ENCODE results near the gene MOK. TPM values are rescaled to one million over a fixed set of nuclear protein-coding genes. Genes with fewer than 3 reads are reported as not detected.

The MOK gene
- total and polyA plus RNA-seq, 2 donors = 12.9 to 19.3 TPM

DNA sequence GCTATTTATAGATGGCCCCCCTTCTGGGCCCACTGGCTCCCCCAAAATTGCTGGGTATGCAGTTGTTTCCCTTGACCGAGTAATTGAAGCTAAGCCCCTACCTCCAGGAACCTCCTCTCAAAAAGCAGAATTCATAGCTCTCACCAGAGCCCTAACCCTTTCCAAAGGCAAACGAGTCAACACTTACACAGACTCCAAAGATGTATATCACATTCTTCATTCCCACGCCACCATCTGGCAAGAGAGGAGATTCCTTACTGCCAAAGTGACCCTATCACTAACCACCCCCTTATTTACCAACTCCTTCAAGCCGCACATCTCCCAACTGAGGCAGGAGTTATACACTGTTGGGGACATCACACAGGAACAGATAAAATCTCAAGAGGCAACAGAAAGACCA, 66.8 kb downstream of the MOK start:
- H3K36me3 ChIP-seq (ENCODE audit: insufficient read depth) = no peaks in the 10 kb centered on the region
- WGBS = 73% methylated on average over 4 of the region's 4 CpGs
- H3K4me3 ChIP-seq (ENCODE audit: low read depth, low read length) = no peak overlapping the region
- H3K4me1 ChIP-seq (ENCODE audit: insufficient read depth) = no peaks in the 10 kb centered on the region
- no peak overlapping the region for H3K27ac ChIP-seq (ENCODE audit: low read depth)
- no peak for DNase-seq (ENCODE audit: extremely low spot score)

DNA sequence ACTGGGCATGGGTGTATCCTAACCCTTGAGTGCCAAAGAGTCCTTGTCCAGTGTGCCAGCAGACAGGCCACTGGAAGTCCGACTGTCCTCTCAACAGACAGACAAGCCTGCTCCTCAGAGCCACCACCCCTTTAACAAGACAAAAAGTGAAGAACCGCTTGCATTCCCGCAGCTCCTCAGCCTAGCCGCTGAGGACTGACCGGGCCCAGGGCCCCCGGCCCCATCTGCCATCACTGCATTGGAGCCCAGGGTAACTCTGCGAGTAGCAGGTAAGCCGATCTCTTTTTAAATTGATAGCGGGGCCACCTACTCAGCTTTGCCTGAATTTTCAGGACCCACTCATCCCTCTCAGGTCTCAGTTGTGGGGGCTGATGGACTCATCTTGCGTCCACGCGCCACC, 68.9 kb downstream of the MOK start:
- Histone ChIP-seq H3K4me1 (ENCODE audit: insufficient read depth) (no peaks in the 10 kb centered on the region), H3K27ac (ENCODE audit: low read depth) (no peak overlapping the region), H3K36me3 (ENCODE audit: insufficient read depth) (no peaks in the 10 kb centered on the region), H3K4me3 (ENCODE audit: low read depth, low read length) (no peak overlapping the region)
- 93% methylated on average over 12 of the region's 12 CpGs for WGBS
- no peak for DNase-seq (ENCODE audit: extremely low spot score)

DNA sequence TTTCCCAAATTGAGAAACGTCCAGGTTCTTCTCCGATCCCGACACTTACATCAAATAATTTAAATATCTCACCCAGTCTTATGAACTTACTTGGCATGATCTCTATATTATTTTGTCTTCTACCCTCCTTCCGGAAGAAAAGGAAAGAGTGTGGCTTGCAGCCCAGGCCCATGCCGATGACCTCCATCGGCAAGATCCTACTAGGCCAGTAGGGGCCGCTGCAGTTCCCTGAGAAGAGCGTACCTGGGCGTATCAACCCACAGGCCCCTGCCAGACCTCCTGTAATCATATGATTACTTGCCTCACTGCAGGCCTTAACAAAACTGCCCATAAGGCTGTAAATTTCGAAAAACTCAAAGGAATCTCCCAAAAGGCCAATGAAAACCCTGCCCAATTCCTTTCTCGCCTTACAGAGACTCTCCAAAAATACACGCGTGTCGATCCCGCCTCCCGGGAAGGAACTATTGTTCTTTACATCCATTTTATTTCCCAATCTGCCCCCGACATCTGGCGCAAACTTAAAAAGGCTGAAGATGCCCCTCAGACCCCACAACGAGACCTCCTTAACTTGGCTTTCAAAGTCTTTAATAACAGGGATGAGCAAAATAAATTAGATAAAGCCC, 69.6 kb downstream of the MOK start:
- DNase-seq (ENCODE audit: extremely low spot score) = peak; percentile 41
- peak overlapping the region; percentile 15 for H3K4me3 ChIP-seq (ENCODE audit: low read depth, low read length)
- no peaks in the 10 kb centered on the region for H3K4me1 ChIP-seq (ENCODE audit: insufficient read depth)
- H3K36me3 ChIP-seq (ENCODE audit: insufficient read depth) = no peaks in the 10 kb centered on the region
- WGBS = 42% methylated on average over 19 of the region's 19 CpGs
- H3K27ac ChIP-seq (ENCODE audit: low read depth) = no peak overlapping the region

DNA sequence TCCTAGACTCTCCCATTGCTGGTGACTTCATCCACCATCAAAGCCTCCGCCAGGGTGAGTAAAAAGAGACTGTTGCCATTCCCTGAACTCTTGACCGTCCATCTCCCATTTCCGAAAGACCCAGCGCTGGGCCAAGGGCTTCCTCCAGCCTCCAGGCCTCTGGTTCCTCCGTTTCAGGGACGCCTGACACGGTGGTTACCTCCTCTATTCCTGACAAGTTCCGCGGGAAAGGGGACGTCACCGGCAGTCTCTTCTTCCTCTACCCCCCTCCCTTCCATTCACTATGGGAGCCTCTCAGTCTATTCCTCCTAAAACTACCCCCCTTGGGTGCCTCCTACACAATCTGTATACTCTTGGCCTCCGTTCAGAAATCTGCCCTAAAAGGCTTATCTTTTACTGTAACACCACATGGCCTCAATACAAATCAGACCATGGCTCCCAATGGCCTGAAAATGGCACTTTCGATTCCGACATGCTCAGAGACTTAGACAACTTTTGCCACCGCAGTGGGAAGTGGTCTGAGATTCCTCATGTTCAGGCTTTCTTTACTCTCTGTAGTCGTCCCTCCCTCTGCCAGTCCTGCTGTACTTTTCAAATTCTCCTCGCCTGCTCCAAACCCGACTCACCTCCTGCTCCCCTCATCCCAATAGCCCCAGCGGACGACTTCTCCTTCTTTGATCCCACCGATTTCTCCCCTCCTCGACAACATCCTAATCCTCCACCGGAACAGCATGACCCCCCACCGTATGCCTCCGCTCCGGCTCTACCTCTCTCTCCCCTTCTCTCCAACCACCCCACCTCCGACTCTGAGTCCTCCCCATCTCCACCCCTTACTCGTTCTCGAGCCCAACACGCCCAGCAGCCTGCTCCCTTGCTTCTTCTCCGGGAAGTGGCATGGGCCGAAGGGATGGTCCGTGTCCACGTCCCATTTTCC, 70.4 kb downstream of the MOK start:
- no peak for DNase-seq (ENCODE audit: extremely low spot score)
- WGBS = 52% methylated on average over 34 of the region's 34 CpGs

DNA sequence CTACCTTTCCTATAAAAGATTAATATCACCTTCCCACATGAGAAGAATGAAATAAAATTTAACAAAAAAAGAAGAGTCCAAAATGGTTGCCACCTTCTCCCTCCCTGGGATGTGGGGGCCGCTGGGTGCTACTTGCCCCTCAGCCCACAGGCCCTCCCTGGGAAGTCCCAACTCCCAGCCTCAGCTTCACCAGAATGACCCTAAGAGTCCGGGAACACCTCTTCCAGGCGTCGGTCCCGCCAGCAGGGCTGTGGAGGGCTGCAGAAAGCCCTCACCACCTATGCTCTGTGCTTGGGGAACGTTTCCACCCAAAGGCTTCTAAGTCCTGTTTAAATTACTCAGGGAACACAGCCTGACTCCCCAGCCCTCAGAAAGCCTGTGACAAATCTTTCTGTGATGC, 71.9 kb downstream of the MOK start:
- Histone ChIP-seq H3K4me3 (ENCODE audit: low read depth, low read length) (no peak overlapping the region), H3K27ac (ENCODE audit: low read depth) (no peak overlapping the region), H3K36me3 (ENCODE audit: insufficient read depth) (no peaks in the 10 kb centered on the region), H3K4me1 (ENCODE audit: insufficient read depth) (no peaks in the 10 kb centered on the region)
- WGBS = 92% methylated on average over 6 of the region's 6 CpGs
- DNase-seq (ENCODE audit: extremely low spot score) = no peak

More for the DNA sequence above, 70.4 kb downstream of the MOK start:
- Histone ChIP-seq H3K27ac (ENCODE audit: low read depth) (no peak overlapping the region), H3K4me3 (ENCODE audit: low read depth, low read length) (peak overlapping the region; percentile 15), H3K36me3 (ENCODE audit: insufficient read depth) (no peaks in the 10 kb centered on the region), H3K4me1 (ENCODE audit: insufficient read depth) (no peaks in the 10 kb centered on the region)

DNA sequence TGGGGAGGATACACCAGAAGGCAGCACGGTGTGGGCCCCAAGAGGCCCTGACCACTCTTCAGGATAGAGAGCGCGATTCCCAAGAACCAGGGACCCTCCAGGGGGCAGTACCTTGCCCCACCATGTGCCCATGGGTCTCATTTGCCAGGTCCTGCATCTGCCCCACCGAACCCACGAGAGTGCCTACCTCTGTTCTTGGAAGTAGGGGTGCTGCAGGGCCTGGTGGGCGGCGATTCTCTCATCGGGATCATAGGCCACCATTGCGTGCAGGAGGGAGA, 72.7 kb downstream of the MOK start:
- H3K27ac ChIP-seq (ENCODE audit: low read depth) = no peak overlapping the region
- no peak overlapping the region for H3K4me3 ChIP-seq (ENCODE audit: low read depth, low read length)
- H3K4me1 ChIP-seq (ENCODE audit: insufficient read depth) = no peaks in the 10 kb centered on the region
- no peak for DNase-seq (ENCODE audit: extremely low spot score)
- WGBS = 90% methylated on average over 9 of the region's 9 CpGs
- H3K36me3 ChIP-seq (ENCODE audit: insufficient read depth) = peaks cover 2% of the 10 kb centered on the region

DNA sequence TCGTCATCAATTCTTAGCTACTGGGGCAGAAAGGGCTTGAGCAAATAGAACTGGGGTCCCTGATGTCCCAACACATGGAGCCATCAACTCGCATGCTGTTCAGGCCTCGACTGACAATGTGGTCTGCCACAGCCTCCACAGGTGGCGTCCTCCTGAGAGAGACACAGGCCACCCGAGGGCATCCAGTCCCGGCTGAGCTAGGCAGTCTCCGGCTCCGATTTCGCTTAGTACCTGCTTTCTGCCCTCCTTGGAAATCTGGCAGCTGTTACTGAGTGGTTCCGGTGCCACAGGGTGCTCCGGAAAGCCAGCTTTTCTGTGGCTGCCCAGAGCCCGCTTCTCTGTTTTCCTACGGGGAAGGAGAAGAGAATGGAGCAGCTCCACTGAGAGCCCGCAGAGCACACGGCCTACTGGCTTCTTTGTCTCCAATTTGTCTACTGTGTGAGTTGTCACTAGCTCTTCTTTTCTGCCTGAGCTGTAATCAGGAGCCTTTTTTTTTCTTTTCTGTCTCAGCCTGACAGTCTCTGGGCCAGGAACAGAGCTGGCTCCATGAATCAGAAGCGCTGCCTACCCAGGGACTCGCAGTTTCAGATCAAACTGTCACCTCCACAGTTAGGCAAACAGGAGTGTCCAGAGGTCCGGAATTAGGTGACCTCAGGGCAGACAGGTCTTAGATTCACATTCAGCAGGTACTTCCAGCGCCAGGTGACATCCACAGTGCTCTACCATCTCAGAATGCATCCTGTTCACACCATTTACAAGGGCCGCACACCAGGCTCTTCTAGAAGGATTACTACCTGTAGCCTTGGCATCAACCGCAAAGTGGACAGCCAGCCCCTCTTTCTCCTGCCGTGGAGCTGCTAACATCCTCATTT, 73.3 kb downstream of the MOK start:
- Histone ChIP-seq H3K4me1 (ENCODE audit: insufficient read depth) (no peaks in the 10 kb centered on the region), H3K27ac (ENCODE audit: low read depth) (no peak overlapping the region), H3K36me3 (ENCODE audit: insufficient read depth) (peaks cover 2% of the 10 kb centered on the region), H3K4me3 (ENCODE audit: low read depth, low read length) (no peak overlapping the region)
- no peak for DNase-seq (ENCODE audit: extremely low spot score)
- WGBS = 91% methylated on average over 22 of the region's 22 CpGs

DNA sequence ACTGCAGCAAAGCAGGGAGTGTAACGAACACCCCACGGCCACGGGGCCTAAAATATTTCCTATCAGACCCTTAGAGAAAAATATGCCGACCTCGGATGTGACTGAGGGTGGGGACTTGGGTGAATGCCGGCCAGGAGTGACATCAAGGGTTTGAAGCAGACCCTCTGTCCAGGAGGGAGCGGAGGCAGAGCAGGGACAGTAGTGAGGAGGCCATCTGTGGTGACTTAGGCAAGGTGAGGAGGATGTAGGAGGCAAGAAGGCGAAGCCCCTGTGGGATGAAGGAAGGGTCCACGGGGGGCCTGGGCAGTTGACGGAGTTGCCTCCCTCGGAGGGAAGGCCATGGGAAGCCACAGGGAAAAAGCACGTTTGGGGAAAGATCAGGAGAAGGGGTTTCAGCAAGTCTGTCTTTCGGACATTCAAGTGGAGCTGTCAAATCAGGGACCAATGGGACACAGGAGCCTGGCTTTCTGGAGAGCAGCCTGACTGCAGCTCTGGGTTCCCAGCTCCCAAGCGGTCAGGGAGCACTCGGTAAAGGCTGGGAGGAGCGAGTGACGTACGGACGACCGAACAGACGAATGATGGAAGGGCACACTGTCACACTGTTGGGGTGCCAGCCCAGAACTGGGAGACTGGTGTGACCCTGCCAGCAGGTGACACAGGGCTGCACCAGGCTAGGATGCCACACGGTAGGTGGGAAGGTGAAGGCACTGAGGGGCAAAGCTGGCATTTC, 74.3 kb downstream of the MOK start:
- Histone ChIP-seq H3K4me3 (ENCODE audit: low read depth, low read length) (no peak overlapping the region), H3K36me3 (ENCODE audit: insufficient read depth) (peaks cover 2% of the 10 kb centered on the region), H3K27ac (ENCODE audit: low read depth) (no peak overlapping the region), H3K4me1 (ENCODE audit: insufficient read depth) (no peaks in the 10 kb centered on the region)
- no peak for DNase-seq (ENCODE audit: extremely low spot score)
- 91% methylated on average over 22 of the region's 22 CpGs for WGBS

DNA sequence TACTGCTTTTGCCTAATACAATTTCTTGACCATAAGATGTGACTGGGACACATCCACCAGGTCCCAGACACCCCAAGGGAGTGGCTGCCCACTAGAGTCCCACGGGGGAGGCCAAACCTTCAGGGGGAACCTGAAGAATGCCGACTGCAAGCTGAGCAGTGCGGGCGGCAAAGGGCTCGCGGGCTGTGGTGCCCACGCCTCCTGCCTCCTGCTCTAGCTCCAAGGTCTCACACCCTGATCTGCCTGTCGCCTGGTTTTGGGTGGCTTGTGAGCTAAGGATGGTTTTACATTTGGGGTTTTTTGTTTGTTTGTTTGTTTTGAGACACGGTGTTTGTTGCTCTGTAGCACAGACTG, 75.2 kb downstream of the MOK start:
- H3K4me1 ChIP-seq (ENCODE audit: insufficient read depth) = no peaks in the 10 kb centered on the region
- H3K36me3 ChIP-seq (ENCODE audit: insufficient read depth) = peaks cover 2% of the 10 kb centered on the region
- WGBS = 94% methylated on average over 9 of the region's 9 CpGs
- H3K4me3 ChIP-seq (ENCODE audit: low read depth, low read length) = no peak overlapping the region
- DNase-seq (ENCODE audit: extremely low spot score) = no peak
- H3K27ac ChIP-seq (ENCODE audit: low read depth) = no peak overlapping the region

DNA sequence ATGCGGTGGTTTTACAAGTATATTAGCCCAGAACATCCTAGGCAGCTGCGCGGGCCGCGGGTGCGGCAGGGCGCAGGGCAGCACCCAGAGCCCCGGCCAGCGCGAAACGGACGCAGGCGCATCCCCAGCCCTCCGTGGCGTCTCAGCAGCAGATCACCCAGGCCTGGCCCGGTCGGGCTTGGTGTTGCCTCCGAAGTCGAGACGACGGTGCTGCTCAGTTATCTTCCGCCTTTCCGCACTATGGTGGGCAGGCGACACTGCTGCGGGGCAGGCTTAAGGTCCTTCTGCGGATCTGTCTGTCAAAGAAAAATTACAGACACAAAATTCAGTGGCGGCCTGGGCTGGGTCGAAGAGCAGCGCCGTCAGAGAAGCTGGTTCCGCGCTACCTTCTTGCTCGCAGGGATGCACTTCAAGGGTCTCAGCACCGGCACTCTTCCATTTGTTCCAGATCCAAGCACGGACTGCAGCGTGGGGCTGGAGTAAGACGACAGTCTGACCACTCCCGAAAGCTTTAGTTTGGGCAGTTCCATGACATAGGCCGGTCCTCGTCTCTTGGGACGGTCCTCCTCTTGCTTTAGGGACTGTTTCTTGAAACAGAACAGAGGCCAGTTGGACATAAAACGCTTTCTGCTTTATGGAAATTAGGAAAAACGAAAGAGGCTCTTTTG, 75.8 kb downstream of the MOK start:
- 95% methylated on average over 43 of the region's 43 CpGs for WGBS
- Histone ChIP-seq H3K36me3 (ENCODE audit: insufficient read depth) (peaks cover 2% of the 10 kb centered on the region), H3K27ac (ENCODE audit: low read depth) (no peak overlapping the region), H3K4me1 (ENCODE audit: insufficient read depth) (no peaks in the 10 kb centered on the region), H3K4me3 (ENCODE audit: low read depth, low read length) (no peak overlapping the region)
- no peak for DNase-seq (ENCODE audit: extremely low spot score)

DNA sequence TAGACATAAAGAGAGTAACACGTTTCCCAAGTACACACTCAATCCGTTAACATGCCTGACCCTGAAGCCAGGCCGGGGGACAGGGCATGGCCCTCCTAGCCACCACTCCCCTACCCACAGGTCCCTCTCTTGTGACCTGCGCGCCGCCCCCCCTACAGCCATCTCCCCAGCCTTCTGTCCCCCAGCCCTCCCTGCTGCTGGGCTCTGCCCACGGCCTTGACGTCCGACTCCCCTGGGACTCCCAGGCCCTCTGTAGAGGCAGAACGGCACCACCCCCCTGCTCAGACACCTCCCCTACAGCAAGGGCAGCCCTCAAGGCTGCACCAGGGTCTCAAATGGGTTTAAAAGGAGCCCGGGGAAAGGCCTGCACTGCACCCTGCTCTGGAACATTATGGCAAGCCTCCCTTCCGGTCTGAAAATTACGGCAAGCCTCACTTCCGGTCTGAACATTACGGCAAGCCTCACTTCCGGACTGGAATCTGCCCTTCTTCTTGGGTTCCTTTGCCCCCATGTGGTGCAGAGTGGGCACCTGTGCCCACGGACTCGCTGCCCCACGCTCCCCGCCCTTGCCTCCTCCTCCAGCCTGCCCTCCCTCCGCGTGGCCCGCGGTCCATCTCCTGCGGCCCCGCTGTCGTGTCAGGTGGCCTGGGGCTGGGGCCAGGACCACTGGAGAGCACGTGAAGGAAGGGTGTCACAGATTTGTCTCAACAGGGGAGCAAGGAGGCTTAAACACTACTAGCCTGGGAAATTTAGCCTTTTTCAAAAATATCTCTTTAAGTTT, 77.6 kb downstream of the MOK start:
- H3K27ac ChIP-seq (ENCODE audit: low read depth) = no peak overlapping the region
- DNase-seq (ENCODE audit: extremely low spot score) = no peak
- no peaks in the 10 kb centered on the region for H3K4me1 ChIP-seq (ENCODE audit: insufficient read depth)
- WGBS = 77% methylated on average over 28 of the region's 28 CpGs
- H3K4me3 ChIP-seq (ENCODE audit: low read depth, low read length) = no peak overlapping the region
- peaks cover 2% of the 10 kb centered on the region for H3K36me3 ChIP-seq (ENCODE audit: insufficient read depth)

DNA sequence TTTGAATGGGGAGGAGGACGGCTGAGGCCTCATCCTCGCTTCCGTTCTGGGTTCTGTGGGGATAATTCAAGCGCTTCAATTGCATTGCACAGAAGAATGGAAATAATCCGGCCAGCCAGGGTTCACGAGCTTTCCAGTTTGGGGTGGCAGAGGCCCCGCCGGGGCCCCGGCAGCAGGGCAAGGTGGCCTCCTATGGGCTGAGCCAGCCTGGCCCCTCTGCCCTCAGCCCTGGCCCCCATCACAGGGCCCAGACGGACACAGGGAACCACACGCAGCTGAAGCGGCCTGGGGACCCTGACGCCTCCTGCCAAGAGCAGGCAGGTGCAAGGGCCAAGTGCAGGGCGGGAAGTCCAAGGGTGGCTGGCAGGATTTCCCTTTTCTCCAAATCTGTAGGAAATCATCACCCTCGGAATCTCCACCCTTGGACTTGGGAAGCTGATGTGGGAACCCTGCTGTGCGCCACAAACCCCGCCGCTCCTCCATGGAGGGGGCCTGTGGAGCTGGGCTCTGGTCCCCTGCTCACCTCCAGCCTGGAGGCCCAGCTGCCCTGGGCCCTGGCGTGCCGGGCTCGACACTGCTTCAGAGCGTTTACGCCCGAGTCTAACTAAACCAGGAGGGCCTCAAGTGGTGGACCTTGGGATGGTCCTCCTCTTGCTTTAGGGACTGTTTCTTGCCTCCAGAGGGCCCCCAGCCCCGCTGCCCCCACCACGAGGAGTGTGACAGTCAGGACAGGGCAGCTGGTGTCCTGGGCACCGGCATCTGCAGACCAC, 78.4 kb downstream of the MOK start:
- no peak for DNase-seq (ENCODE audit: extremely low spot score)
- no peak overlapping the region for H3K27ac ChIP-seq (ENCODE audit: low read depth)
- WGBS = 83% methylated on average over 27 of the region's 27 CpGs
- H3K4me3 ChIP-seq (ENCODE audit: low read depth, low read length) = no peak overlapping the region
- no peaks in the 10 kb centered on the region for H3K4me1 ChIP-seq (ENCODE audit: insufficient read depth)
- peaks cover 2% of the 10 kb centered on the region for H3K36me3 ChIP-seq (ENCODE audit: insufficient read depth)
